Nephron (organoid): ENCODE data around the gene LRRTM4.

Source experiments
- H3K27ac Mint-ChIP-seq, 3 experiments: 2 replicates each; pipeline ENCODE4 v1.8.0; 2020; ENCODE audit warnings: mixed read lengths in 3 of 3, mild to moderate bottlenecking in 2 of 3, moderate library complexity in 1 of 3
- H3K27me3 Mint-ChIP-seq: 2 replicates; pipeline ENCODE4 v1.8.0; 2021; ENCODE audit warnings: low read depth, mild to moderate bottlenecking, moderate library complexity, mixed read lengths
- H3K36me3 Mint-ChIP-seq: 2 replicates; pipeline ENCODE4 v1.8.0; 2020; ENCODE audit warnings: low read depth, mixed read lengths
- H3K4me1 Mint-ChIP-seq: 2 replicates; pipeline ENCODE4 v1.8.0; 2020; ENCODE audit warnings: mixed read lengths
- H3K4me3 Mint-ChIP-seq, 3 experiments: 2 replicates each; pipeline ENCODE4 v1.8.0; 2020; ENCODE audit warnings: mild to moderate bottlenecking in 3 of 3, mixed read lengths in 3 of 3, moderate library complexity in 2 of 3
- H3K9me3 Mint-ChIP-seq: 2 replicates; pipeline ENCODE4 v1.8.0; 2020; ENCODE audit warnings: mixed read lengths
- TF ChIP-seq, protein P1 (sequence below), 3 experiments: fragments of 200-600 bp; sonication (generic); IDR thresholded peaks; one replicate each; pipeline ENCODE4 v1.5.0; 2021; ENCODE audit warnings: antibody characterized with exemption in 3 of 3; ENCODE audit not compliant: unreplicated experiment in 3 of 3

The LRRTM4 gene

DNA sequence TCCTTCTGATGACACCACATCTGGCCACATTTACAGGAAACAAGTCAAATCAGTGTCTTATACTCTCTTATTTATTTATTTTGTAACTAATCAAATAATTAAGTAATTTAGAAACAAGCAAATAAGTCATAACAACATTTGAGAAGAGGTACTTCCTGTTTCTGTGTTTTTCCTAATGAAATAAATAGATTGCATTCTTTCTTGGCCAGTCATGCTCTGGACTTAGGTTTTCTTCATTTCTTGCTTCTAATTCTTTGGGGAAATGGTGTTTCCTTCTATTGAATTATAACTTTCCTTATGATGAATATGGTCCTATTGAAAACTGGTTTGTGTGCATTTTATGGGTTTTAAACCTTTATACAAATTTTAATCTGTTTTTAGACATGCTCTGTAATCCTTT is 546.4 kb downstream of the LRRTM4 start:
- H3K27me3 Mint-ChIP-seq = no peaks in the 10 kb centered on the region
- TF ChIP-seq, protein P1, sequence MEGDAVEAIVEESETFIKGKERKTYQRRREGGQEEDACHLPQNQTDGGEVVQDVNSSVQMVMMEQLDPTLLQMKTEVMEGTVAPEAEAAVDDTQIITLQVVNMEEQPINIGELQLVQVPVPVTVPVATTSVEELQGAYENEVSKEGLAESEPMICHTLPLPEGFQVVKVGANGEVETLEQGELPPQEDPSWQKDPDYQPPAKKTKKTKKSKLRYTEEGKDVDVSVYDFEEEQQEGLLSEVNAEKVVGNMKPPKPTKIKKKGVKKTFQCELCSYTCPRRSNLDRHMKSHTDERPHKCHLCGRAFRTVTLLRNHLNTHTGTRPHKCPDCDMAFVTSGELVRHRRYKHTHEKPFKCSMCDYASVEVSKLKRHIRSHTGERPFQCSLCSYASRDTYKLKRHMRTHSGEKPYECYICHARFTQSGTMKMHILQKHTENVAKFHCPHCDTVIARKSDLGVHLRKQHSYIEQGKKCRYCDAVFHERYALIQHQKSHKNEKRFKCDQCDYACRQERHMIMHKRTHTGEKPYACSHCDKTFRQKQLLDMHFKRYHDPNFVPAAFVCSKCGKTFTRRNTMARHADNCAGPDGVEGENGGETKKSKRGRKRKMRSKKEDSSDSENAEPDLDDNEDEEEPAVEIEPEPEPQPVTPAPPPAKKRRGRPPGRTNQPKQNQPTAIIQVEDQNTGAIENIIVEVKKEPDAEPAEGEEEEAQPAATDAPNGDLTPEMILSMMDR (IDR thresholded peaks at IDR 0.05; ENCODE audit: unreplicated experiment in 3 of 3) = no peak

DNA sequence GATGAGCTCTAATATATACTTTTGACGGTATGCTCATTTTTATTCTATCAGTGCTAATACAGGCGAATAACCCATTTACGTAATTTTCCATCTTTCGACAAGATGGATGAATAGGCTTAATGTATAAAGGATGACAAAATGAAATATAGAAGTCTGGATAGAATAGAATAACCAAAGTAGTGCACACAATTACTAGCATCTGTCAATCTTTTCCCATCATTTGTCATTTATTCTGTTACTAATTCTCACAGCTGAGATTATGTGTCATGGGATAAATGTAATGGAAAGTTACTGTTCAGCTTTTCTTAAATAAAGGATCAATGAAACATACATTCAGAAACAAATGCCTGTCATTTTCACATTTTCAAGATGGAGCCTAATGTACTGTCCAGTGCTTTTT is 548.6 kb downstream of the LRRTM4 start:
- Mint-ChIP-seq H3K27ac (no peak overlapping the region), H3K9me3 (no peaks in the 10 kb centered on the region), H3K4me3 (no peak overlapping the region), H3K36me3 (no peaks in the 10 kb centered on the region), H3K27me3 (no peaks in the 10 kb centered on the region), H3K4me1 (peaks cover 9% of the 10 kb centered on the region)
- TF ChIP-seq, protein P1 (IDR thresholded peaks at IDR 0.05; ENCODE audit: unreplicated experiment in 3 of 3) = no peak

More for the DNA sequence above, 546.4 kb downstream of the LRRTM4 start:
- Mint-ChIP-seq H3K9me3 (no peaks in the 10 kb centered on the region), H3K4me3 (no peak overlapping the region), H3K27ac (no peak overlapping the region), H3K4me1 (peaks cover 27% of the 10 kb centered on the region), H3K36me3 (no peaks in the 10 kb centered on the region)

DNA sequence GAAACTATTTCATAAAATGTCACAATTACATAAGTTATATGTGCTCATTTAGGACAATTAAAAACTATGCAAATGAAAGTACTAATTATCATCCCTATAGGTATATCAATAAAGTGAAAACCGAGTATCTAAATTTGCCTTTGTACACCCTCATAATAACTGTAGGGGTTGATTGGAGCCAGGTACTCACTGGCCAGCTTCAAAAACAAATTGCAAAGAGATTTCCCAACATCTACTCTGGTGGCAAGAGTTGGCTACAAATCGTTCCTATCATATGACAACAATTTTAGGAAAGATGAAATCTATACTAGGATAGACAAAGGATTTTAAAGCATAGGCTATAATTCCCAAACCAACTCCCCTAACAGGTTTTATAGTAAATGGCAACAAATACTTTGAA is 556.4 kb downstream of the LRRTM4 start:
- Mint-ChIP-seq H3K27ac (no peak overlapping the region), H3K36me3 (no peaks in the 10 kb centered on the region), H3K4me3 (no peak overlapping the region), H3K27me3 (no peaks in the 10 kb centered on the region), H3K4me1 (no peaks in the 10 kb centered on the region), H3K9me3 (no peaks in the 10 kb centered on the region)
- TF ChIP-seq, protein P1 (IDR thresholded peaks at IDR 0.05; ENCODE audit: unreplicated experiment in 3 of 3) = no peak

DNA sequence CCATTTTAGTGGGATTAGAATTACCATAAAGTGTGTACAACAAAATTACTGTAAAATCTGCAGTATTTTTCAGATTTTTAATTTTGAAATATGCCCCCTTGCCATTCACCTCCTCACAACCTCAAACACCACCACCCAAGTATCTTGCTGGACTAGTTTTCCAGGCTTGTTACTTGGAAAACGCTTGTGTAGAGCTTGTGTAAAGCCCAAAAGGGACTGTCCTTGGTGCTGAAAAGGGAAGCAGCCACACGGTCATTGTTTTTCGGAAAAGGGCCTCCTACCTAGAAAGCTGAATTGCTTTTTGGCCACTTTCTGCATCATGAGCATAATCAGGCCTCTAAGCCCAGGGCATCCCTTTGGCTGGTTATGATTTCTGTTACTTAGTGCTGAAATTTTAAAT is 563.4 kb downstream of the LRRTM4 start:
- Mint-ChIP-seq H3K4me1 (no peaks in the 10 kb centered on the region), H3K27ac (no peak overlapping the region), H3K36me3 (no peaks in the 10 kb centered on the region), H3K9me3 (no peaks in the 10 kb centered on the region), H3K27me3 (no peaks in the 10 kb centered on the region), H3K4me3 (no peak overlapping the region)
- TF ChIP-seq, protein P1 (IDR thresholded peaks at IDR 0.05; ENCODE audit: unreplicated experiment in 3 of 3) = no peak

DNA sequence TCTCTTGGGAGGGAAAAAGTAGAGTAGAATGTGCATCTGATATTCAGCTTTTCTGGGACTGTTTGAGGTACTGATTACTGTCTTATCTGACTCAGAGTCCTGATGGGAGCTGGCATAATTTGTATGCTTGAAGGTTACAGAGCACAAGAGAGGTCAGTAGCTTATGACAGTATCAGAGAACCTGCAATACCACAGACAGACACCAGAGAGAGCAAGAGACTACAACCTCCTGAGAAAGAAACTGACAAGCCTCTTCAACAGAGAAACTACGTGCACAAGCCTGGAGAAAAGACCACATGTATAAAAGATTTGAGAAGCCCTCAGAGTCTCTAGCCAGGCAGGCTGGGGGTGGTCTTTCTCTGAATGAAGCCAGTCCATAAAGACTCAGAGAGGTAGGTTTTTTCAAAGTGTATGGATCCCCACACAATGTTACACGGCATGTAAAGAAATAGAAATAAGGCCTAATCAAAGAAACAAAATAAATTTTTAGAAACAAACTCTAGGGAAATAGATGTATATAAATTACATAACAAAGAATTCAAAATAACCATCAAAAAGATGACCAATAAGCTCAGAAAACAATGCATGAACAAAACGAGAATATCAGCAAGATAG is 568.3 kb downstream of the LRRTM4 start:
- H3K27ac Mint-ChIP-seq = no peak overlapping the region
- TF ChIP-seq, protein P1 (IDR thresholded peaks at IDR 0.05; ENCODE audit: unreplicated experiment in 3 of 3) = peak; percentile 75 to 86 (median 84)

DNA sequence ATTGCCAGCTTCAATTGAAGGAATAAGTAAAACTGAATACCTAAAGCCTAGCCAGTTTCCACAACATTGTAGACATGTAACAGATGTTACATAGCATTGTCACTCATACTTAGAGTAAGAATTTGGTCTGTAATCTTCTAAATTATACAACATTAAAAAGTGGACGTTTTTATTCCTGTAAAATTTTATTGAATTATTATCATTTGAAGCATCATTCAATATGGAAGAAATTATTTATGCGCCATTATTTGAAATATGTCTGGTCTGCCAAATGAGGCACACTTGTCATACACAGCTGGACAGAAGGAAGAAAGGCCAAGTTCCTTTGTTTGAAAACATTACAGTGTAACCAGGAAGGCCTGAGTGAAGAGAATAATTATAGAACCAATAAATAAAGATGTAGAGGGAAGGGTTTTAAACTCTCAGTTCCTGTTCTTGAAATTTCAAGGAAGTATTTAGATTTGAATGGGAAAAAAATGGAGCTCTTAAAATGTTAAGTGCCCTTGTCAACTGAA is 575.5 kb downstream of the LRRTM4 start:
- Mint-ChIP-seq H3K9me3 (no peaks in the 10 kb centered on the region), H3K36me3 (no peaks in the 10 kb centered on the region), H3K27ac (no peak overlapping the region), H3K4me1 (no peaks in the 10 kb centered on the region), H3K27me3 (no peaks in the 10 kb centered on the region), H3K4me3 (no peak overlapping the region)
- TF ChIP-seq, protein P1 (IDR thresholded peaks at IDR 0.05; ENCODE audit: unreplicated experiment in 3 of 3) = no peak

More for the DNA sequence above, 568.3 kb downstream of the LRRTM4 start:
- no peaks in the 10 kb centered on the region for H3K36me3 Mint-ChIP-seq
- H3K4me3 Mint-ChIP-seq = no peak overlapping the region
- H3K27me3 Mint-ChIP-seq = no peaks in the 10 kb centered on the region
- no peaks in the 10 kb centered on the region for H3K9me3 Mint-ChIP-seq
- H3K4me1 Mint-ChIP-seq = no peaks in the 10 kb centered on the region
